ENCODE measurements around the gene SEBOX.

SEBOX gene

GRCh38 chr17:28385406-28385805, 20.4 kb upstream of the SEBOX start:
- no peak overlapping the region for H2BK120ac ChIP-seq (ENCODE audit: low read depth, low read length)
- H2BK12ac ChIP-seq (ENCODE audit: low read length in 2 of 2), result no peak overlapping the region
- no peak overlapping the region for H3K9ac ChIP-seq (ENCODE audit: low read length)
- H3K4me2 ChIP-seq (ENCODE audit: low read length, poor library complexity, severe bottlenecking), result no peak overlapping the region
- H2AFZ ChIP-seq (ENCODE audit: low read depth, low read length), result no peak overlapping the region
- H3K4ac ChIP-seq (ENCODE audit: low read depth in 1 of 2, low read length in 2 of 2), result no peak overlapping the region
- H2BK5ac ChIP-seq (ENCODE audit: low read depth, low read length, poor library complexity, severe bottlenecking), result no peak overlapping the region
- no peak overlapping the region for H3K23ac ChIP-seq (ENCODE audit: low read length in 2 of 2)
- 93% methylated on average over 5 of the region's 8 CpGs for WGBS
- H3K9me3 ChIP-seq (ENCODE audit: control insufficient read depth, low read length), result no peaks in the 10 kb centered on the region
- no peak overlapping the region for H3K4me3 ChIP-seq (ENCODE audit: insufficient read depth in 1 of 2, low read depth in 1 of 2, low read length in 2 of 2)
- H3K18ac ChIP-seq (ENCODE audit: low read depth in 1 of 2, low read length in 2 of 2), result no peak overlapping the region
- peaks cover 11% of the 10 kb centered on the region for H3K4me1 ChIP-seq (ENCODE audit: control insufficient read depth, insufficient read depth, low read depth, low read length)
- H3K14ac ChIP-seq (ENCODE audit: low read length in 2 of 2), result no peak overlapping the region
- H3K27ac ChIP-seq (ENCODE audit: low read length, poor library complexity, severe bottlenecking), result no peak overlapping the region
- H2BK15ac ChIP-seq (ENCODE audit: low read depth, poor library complexity, severe bottlenecking), result no peak overlapping the region
- peaks cover 1% of the 10 kb centered on the region for H3K79me1 ChIP-seq (replicated peaks; ENCODE audit: low read length, poor library complexity, severe bottlenecking)
- H3K27me3 ChIP-seq (ENCODE audit: control insufficient read depth in 1 of 2, insufficient read depth in 1 of 2, low read length in 2 of 2), result peaks cover 16 to 33% of the 10 kb centered on the region in 2 experiments
- no peak overlapping the region for H4K91ac ChIP-seq (ENCODE audit: low read length)
- no peak overlapping the region for H4K8ac ChIP-seq (ENCODE audit: low read length)
- DNase-seq, result no peak
- H3K36me3 ChIP-seq (ENCODE audit: control insufficient read depth in 1 of 2, insufficient read depth in 2 of 2, low read depth in 1 of 2, low read length in 2 of 2), result peaks cover 18 to 19% of the 10 kb centered on the region in 2 experiments
- H2AK5ac ChIP-seq (ENCODE audit: low read length, severe bottlenecking), result no peak overlapping the region

GRCh38 chr17:28385037-28385400, 20.0 kb upstream of the SEBOX start:
- no peak overlapping the region for H2AFZ ChIP-seq (ENCODE audit: low read depth, low read length)
- 42% methylated on average over 29 of the region's 29 CpGs for WGBS
- no peak for DNase-seq

GRCh38 chr17:28384281-28385036, 19.5 kb upstream of the SEBOX start:
- Histone ChIP-seq H3K23ac (ENCODE audit: low read length in 2 of 2) (no peak overlapping the region), H4K8ac (ENCODE audit: low read length) (peak overlapping the region; percentile 55), H3K4ac (ENCODE audit: low read depth in 1 of 2, low read length in 2 of 2) (no peak overlapping the region), H3K4me3 (ENCODE audit: insufficient read depth in 1 of 2, low read depth in 1 of 2, low read length in 2 of 2) (peak overlapping the region in 1 of 2 experiments; percentile 38), H3K9ac (ENCODE audit: low read length) (no peak overlapping the region), H2AK5ac (ENCODE audit: low read length, severe bottlenecking) (no peak overlapping the region), H3K14ac (ENCODE audit: low read length in 2 of 2) (peak overlapping the region in 1 of 2 experiments; percentile 13), H2BK120ac (ENCODE audit: low read depth, low read length) (no peak overlapping the region), H3K27ac (ENCODE audit: low read length, poor library complexity, severe bottlenecking) (no peak overlapping the region), H3K27me3 (ENCODE audit: control insufficient read depth in 1 of 2, insufficient read depth in 1 of 2, low read length in 2 of 2) (peaks cover 16 to 33% of the 10 kb centered on the region in 2 experiments), H2AFZ (ENCODE audit: low read depth, low read length) (no peak overlapping the region), H3K79me1 (replicated peaks; ENCODE audit: low read length, poor library complexity, severe bottlenecking) (peaks cover 1% of the 10 kb centered on the region), H2BK15ac (ENCODE audit: low read depth, poor library complexity, severe bottlenecking) (no peak overlapping the region), H3K4me1 (ENCODE audit: control insufficient read depth, insufficient read depth, low read depth, low read length) (peaks cover 11% of the 10 kb centered on the region), H3K18ac (ENCODE audit: low read depth in 1 of 2, low read length in 2 of 2) (peak overlapping the region in 1 of 2 experiments; percentile 4), H4K91ac (ENCODE audit: low read length) (peak overlapping the region; percentile 25), H3K9me3 (ENCODE audit: control insufficient read depth, low read length) (no peaks in the 10 kb centered on the region), H3K4me2 (ENCODE audit: low read length, poor library complexity, severe bottlenecking) (peak overlapping the region; percentile 32), H2BK12ac (ENCODE audit: low read length in 2 of 2) (no peak overlapping the region), H2BK5ac (ENCODE audit: low read depth, low read length, poor library complexity, severe bottlenecking) (no peak overlapping the region), H3K36me3 (ENCODE audit: control insufficient read depth in 1 of 2, insufficient read depth in 2 of 2, low read depth in 1 of 2, low read length in 2 of 2) (peaks cover 10 to 18% of the 10 kb centered on the region in 2 experiments)
- 12% methylated on average over 55 of the region's 56 CpGs for WGBS
- DNase-seq, result peak; percentile 28

More at GRCh38 chr17:28385037-28385400, 20.0 kb upstream of the SEBOX start:
- Histone ChIP-seq H2AK5ac (ENCODE audit: low read length, severe bottlenecking) (no peak overlapping the region), H3K4me3 (ENCODE audit: insufficient read depth in 1 of 2, low read depth in 1 of 2, low read length in 2 of 2) (no peak overlapping the region), H3K4ac (ENCODE audit: low read depth in 1 of 2, low read length in 2 of 2) (peak overlapping the region in 1 of 2 experiments; percentile 13), H3K36me3 (ENCODE audit: control insufficient read depth in 1 of 2, insufficient read depth in 2 of 2, low read depth in 1 of 2, low read length in 2 of 2) (peaks cover 15 to 18% of the 10 kb centered on the region in 2 experiments), H4K91ac (ENCODE audit: low read length) (peak overlapping the region; percentile 25), H3K9ac (ENCODE audit: low read length) (no peak overlapping the region), H3K23ac (ENCODE audit: low read length in 2 of 2) (no peak overlapping the region), H2BK12ac (ENCODE audit: low read length in 2 of 2) (no peak overlapping the region), H3K4me2 (ENCODE audit: low read length, poor library complexity, severe bottlenecking) (no peak overlapping the region), H3K18ac (ENCODE audit: low read depth in 1 of 2, low read length in 2 of 2) (no peak overlapping the region), H3K27ac (ENCODE audit: low read length, poor library complexity, severe bottlenecking) (no peak overlapping the region), H3K4me1 (ENCODE audit: control insufficient read depth, insufficient read depth, low read depth, low read length) (peaks cover 11% of the 10 kb centered on the region), H2BK15ac (ENCODE audit: low read depth, poor library complexity, severe bottlenecking) (no peak overlapping the region), H3K9me3 (ENCODE audit: control insufficient read depth, low read length) (no peaks in the 10 kb centered on the region), H4K8ac (ENCODE audit: low read length) (no peak overlapping the region), H2BK120ac (ENCODE audit: low read depth, low read length) (no peak overlapping the region), H3K27me3 (ENCODE audit: control insufficient read depth in 1 of 2, insufficient read depth in 1 of 2, low read length in 2 of 2) (peaks cover 16 to 33% of the 10 kb centered on the region in 2 experiments), H3K79me1 (replicated peaks; ENCODE audit: low read length, poor library complexity, severe bottlenecking) (peaks cover 1% of the 10 kb centered on the region), H2BK5ac (ENCODE audit: low read depth, low read length, poor library complexity, severe bottlenecking) (no peak overlapping the region), H3K14ac (ENCODE audit: low read length in 2 of 2) (no peak overlapping the region)

DNA sequence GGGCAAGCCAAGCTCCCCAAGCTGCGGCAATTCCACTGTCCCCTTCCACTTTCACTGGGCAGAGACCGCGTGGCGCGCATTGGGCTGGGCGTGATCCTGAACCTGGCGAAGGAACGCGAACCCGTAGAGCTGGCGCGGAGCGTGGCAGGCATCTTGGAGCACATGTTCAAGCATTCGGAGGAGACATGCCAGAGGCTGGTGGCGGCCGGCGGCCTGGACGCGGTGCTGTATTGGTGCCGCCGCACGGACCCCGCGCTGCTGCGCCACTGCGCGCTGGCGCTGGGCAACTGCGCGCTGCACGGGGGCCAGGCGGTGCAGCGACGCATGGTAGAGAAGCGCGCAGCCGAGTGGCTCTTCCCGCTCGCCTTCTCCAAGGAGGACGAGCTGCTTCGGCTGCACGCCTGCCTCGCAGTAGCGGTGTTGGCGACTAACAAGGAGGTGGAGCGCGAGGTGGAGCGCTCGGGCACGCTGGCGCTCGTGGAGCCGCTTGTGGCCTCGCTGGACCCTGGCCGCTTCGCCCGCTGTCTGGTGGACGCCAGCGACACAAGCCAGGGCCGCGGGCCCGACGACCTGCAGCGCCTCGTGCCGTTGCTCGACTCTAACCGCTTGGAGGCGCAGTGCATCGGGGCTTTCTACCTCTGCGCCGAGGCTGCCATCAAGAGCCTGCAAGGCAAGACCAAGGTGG, 16.3 kb upstream of the SEBOX start:
- Histone ChIP-seq H3K4me3 (ENCODE audit: insufficient read depth in 1 of 2, low read depth in 1 of 2, low read length in 2 of 2) (peak overlapping the region in 1 of 2 experiments; percentile 30), H4K91ac (ENCODE audit: low read length) (peak overlapping the region; percentile 72), H2BK15ac (ENCODE audit: low read depth, poor library complexity, severe bottlenecking) (no peak overlapping the region), H3K36me3 (ENCODE audit: control insufficient read depth in 1 of 2, insufficient read depth in 2 of 2, low read depth in 1 of 2, low read length in 2 of 2) (peaks cover 3 to 18% of the 10 kb centered on the region in 2 experiments), H2AK5ac (ENCODE audit: low read length, severe bottlenecking) (no peak overlapping the region), H3K4me2 (ENCODE audit: low read length, poor library complexity, severe bottlenecking) (no peak overlapping the region), H2BK5ac (ENCODE audit: low read depth, low read length, poor library complexity, severe bottlenecking) (no peak overlapping the region), H3K79me1 (replicated peaks; ENCODE audit: low read length, poor library complexity, severe bottlenecking) (peaks cover 1% of the 10 kb centered on the region), H3K27me3 (ENCODE audit: control insufficient read depth in 1 of 2, insufficient read depth in 1 of 2, low read length in 2 of 2) (peaks cover 16 to 33% of the 10 kb centered on the region in 2 experiments), H3K18ac (ENCODE audit: low read depth in 1 of 2, low read length in 2 of 2) (no peak overlapping the region), H2BK120ac (ENCODE audit: low read depth, low read length) (no peak overlapping the region), H3K23ac (ENCODE audit: low read length in 2 of 2) (no peak overlapping the region), H3K27ac (ENCODE audit: low read length, poor library complexity, severe bottlenecking) (no peak overlapping the region), H3K9ac (ENCODE audit: low read length) (no peak overlapping the region), H4K8ac (ENCODE audit: low read length) (peak overlapping the region; percentile 42), H3K4me1 (ENCODE audit: control insufficient read depth, insufficient read depth, low read depth, low read length) (peaks cover 11% of the 10 kb centered on the region), H3K9me3 (ENCODE audit: control insufficient read depth, low read length) (no peaks in the 10 kb centered on the region), H2BK12ac (ENCODE audit: low read length in 2 of 2) (no peak overlapping the region), H3K4ac (ENCODE audit: low read depth in 1 of 2, low read length in 2 of 2) (no peak overlapping the region), H3K14ac (ENCODE audit: low read length in 2 of 2) (no peak overlapping the region), H2AFZ (ENCODE audit: low read depth, low read length) (no peak overlapping the region)
- no peak for DNase-seq
- WGBS, result 22% methylated on average over 70 of the region's 72 CpGs
